Activated naive CD8-positive, alpha-beta T cell treated with anti-CD3 and anti-CD28 coated beads for 36 hours (primary cell): ENCODE data around the gene HCFC1. TPM values are rescaled to one million over a fixed set of nuclear protein-coding genes. Genes with fewer than 3 reads are reported as not detected.

Source experiments
- total RNA-seq, 2 experiments: library from RNA; stranded (reverse); gene quantifications; one replicate each; pipeline ENCODE4 v1.2.3, GENCODE V29; 2021

Gene HCFC1
- total RNA-seq, 2 experiments from 2014 or later = 140 to 142 TPM

Other genes starting within 250 kb of the HCFC1 start
- gene BCAP31, start 247.4 kb downstream of the HCFC1 start, total RNA-seq = 100 to 1,000 TPM; 103 to 109 TPM
- gene ABCD1, start 247.0 kb downstream of the HCFC1 start, total RNA-seq = 1 to 10 TPM; 4.1 to 4.3 TPM
- 1 to 10 TPM; 2.8 to 4.2 TPM for gene PLXNB3, start 207.6 kb downstream of the HCFC1 start, total RNA-seq
- gene SRPK3, start 190.8 kb downstream of the HCFC1 start, total RNA-seq = not detected
- gene IDH3G, start 177.4 kb downstream of the HCFC1 start, total RNA-seq = 10 to 100 TPM; 55.9 to 58.1 TPM
- 100 to 1,000 TPM; 133 to 145 TPM for gene SSR4, start 177.2 kb downstream of the HCFC1 start, total RNA-seq
- gene PDZD4, start 141.3 kb downstream of the HCFC1 start, total RNA-seq = under 1 TPM; 0.38 to 0.70 TPM
- gene L1CAM, start 85.6 kb downstream of the HCFC1 start, total RNA-seq = under 1 TPM; 0.16 to 0.29 TPM
- not detected for gene AVPR2, start 67.1 kb downstream of the HCFC1 start, total RNA-seq
- gene ARHGAP4, start 45.6 kb downstream of the HCFC1 start, total RNA-seq = 100 to 1,000 TPM; 112 to 123 TPM
- 100 to 1,000 TPM; 150 to 153 TPM for gene NAA10, start 36.8 kb downstream of the HCFC1 start, total RNA-seq
- 10 to 100 TPM; 15.2 to 15.7 TPM for gene RENBP, start 27.2 kb downstream of the HCFC1 start, total RNA-seq
- 1 to 10 TPM; 3.4 to 6.2 TPM for gene TMEM187, start 936 bp upstream of the HCFC1 start, total RNA-seq
- gene IRAK1, start 48.1 kb upstream of the HCFC1 start, total RNA-seq = 100 to 1,000 TPM; 155 to 159 TPM
- 10 to 100 TPM; 50.9 to 53.1 TPM for gene MECP2, start 125.9 kb upstream of the HCFC1 start, total RNA-seq
- not detected for gene OPN1LW, start 172.4 kb upstream of the HCFC1 start, total RNA-seq
- not detected for gene OPN1MW, start 210.8 kb upstream of the HCFC1 start, total RNA-seq
- gene OPN1MW2, start 247.9 kb upstream of the HCFC1 start, total RNA-seq = not detected